Fibroblast of skin of left biceps (primary cell): ENCODE measurements around the gene SSX5.
"Not testable (repeated sequence)": the region's sequence is repeated elsewhere in the genome, so short reads cannot be mapped to it uniquely, and the experiment has no call there.

ENCODE experiments used
- DNase-seq, 2 experiments: peaks; one replicate each; pipeline ENCODE4 v3.0.0-alpha.2; 2013; ENCODE audit warnings: low read depth in 2 of 2

Gene SSX5

GRCh38 chrX:48196745-48197201, at the start of gene SSX5:
Gene SSX5 (minus strand): TSS chrX:48196795. CDS start chrX:48195358, 1,437 bp downstream.
- DNase-seq = no peak

GRCh38 chrX:48224196-48224595, 27.6 kb upstream of the SSX5 start:
- not testable (repeated sequence) for DNase-seq

- not testable (repeated sequence) for DNase-seq
These were observed 17.7 kb upstream of the SSX5 start for GRCh38 chrX:48214341-48214740.

GRCh38 chrX:48190024-48190423, 6.6 kb downstream of the SSX5 start:
- not testable (repeated sequence) for DNase-seq

- not testable (repeated sequence) for DNase-seq
These were observed 14.7 kb downstream of the SSX5 start for GRCh38 chrX:48181882-48182281.

- no peak for DNase-seq
These were observed 15.8 kb downstream of the SSX5 start for GRCh38 chrX:48180811-48181210.

- DNase-seq = no peak
These were observed 16.9 kb downstream of the SSX5 start for GRCh38 chrX:48179691-48180090.

- DNase-seq = not testable (repeated sequence)
These were observed 30.3 kb downstream of the SSX5 start for GRCh38 chrX:48166322-48166721.

GRCh38 chrX:48165241-48165640, 31.4 kb downstream of the SSX5 start:
- no peak for DNase-seq

- no peak for DNase-seq
These were observed 40.6 kb downstream of the SSX5 start for GRCh38 chrX:48156014-48156413.

GRCh38 chrX:48154796-48155195, 41.8 kb downstream of the SSX5 start:
- DNase-seq = no peak

- DNase-seq = no peak
These were observed 42.8 kb downstream of the SSX5 start for GRCh38 chrX:48153769-48154168.

GRCh38 chrX:48142697-48143096, 53.9 kb downstream of the SSX5 start:
- not testable (repeated sequence) for DNase-seq

- DNase-seq = not testable (repeated sequence)
These were observed 54.6 kb downstream of the SSX5 start for GRCh38 chrX:48141810-48142508.

- not testable (repeated sequence) for DNase-seq
These were observed 57.5 kb downstream of the SSX5 start for GRCh38 chrX:48139076-48139475.
